Hippocampal formation (tissue), 2 donors: ENCODE measurements around the gene MSLN.
"Not testable (repeated sequence)": the region's sequence is repeated elsewhere in the genome, so short reads cannot be mapped to it uniquely, and the experiment has no call there.

ENCODE experiments used
- DNase-seq, 2 donors: peaks; one replicate each; lab custom pipeline; 2025; lab: John Stamatoyannopoulos, UW

The MSLN gene

DNA sequence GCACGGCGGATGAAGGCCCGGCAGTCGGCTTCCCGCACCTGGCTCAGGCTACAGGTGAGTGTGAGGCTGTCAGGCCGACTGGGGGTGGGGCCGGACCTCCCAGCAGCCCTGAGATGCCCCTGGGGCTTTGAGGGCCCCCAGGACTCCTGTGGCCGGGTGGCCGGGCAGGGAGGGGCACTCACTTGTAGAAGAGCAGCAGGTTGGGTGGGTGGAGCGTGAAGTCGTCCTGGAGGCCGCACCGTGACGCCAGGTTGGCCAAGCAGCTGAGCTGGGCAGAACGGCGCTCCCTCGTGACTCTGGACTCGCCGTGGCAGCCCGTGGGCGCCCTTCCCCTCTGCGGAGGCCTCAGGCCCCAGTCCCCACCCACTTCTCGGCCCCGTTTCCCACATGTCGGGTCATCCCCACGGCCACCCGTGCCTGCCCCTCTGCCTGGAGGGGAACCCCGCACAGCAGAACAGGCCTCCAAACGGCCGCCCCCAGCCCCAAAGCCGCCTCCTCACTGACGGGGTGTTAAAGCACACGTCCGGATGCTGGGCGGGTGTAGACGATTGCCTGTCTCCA is 14.8 kb downstream of the MSLN start:
- no peak for DNase-seq

DNA sequence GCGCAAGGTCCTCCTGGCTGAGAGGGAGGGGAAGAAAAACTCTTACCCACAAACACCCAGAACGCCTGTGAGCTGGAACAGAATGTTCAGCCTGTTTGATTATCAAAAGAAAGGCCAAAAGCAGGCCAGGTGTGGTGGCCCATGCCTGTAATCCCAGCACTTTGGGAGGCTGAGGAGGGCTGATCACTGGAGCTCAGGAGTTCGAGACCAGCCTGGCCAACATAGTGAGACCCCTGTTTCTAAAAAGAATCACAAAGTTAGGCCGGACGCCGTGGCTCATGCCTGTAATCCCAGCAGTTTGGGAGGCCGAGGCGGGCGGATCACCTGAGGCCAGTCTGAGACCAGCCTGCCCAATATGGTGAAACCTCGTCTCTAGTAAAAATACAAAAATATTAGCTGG is 15.8 kb downstream of the MSLN start:
- not testable (repeated sequence) for DNase-seq

DNA sequence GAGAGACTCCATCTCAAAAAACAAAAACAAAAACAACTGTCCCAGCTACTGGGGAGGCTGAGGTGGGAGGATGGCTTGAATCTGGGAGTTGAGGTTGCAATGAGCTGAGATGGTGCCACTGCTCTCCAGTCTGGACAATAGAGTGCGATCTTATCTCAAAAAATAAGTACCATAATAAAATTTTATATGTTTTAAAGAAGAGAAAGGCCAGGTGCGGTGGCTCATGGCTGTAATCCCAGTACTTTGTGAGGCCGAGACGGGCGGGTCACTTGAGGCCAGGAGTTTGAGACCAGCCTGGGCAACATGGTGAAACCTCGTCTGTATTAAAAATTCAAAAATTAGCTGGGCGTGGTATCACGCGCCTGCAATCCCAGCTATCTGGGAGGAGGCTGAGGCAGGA is 16.3 kb downstream of the MSLN start:
- no peak for DNase-seq

DNA sequence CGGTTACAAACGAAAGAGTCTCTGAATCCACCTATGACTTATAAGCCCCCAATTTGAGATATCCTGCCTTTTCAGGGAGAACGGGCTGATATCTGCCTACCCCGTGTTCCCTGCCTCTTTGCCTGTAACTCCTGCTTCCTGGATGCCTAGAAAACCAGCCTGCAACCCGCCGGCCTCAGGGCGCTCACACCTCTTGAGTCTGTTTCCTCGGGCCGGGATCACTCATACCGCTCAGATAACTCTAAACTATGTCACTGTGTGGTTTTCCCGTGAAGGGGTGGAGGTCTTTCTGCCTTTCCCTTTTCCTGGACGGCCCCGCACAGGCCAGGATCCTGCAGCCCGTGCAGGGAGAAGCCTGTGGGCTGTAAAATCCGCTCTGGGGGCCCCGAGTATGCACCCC is 17.3 kb downstream of the MSLN start:
- no peak for DNase-seq

DNA sequence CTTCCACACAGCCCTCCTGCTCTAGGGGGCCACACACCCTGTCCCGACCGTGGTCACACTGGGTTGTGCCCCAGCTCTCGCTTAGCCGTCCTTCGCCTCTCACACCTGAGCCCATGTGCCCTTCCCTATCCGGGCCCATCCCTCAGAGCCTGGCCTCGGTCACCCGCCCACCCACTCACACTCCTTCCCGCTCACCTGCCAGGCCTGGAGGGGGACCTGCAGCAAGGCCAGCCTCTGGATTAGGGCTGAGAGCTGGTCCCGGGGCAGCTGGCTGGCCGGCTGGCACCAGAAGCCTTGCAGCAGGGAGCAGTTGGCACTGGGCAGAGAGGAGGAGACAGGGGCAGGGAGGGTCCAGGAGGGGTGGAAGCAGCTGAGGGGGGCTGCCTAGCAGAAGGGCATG is 17.9 kb downstream of the MSLN start:
- no peak for DNase-seq

DNA sequence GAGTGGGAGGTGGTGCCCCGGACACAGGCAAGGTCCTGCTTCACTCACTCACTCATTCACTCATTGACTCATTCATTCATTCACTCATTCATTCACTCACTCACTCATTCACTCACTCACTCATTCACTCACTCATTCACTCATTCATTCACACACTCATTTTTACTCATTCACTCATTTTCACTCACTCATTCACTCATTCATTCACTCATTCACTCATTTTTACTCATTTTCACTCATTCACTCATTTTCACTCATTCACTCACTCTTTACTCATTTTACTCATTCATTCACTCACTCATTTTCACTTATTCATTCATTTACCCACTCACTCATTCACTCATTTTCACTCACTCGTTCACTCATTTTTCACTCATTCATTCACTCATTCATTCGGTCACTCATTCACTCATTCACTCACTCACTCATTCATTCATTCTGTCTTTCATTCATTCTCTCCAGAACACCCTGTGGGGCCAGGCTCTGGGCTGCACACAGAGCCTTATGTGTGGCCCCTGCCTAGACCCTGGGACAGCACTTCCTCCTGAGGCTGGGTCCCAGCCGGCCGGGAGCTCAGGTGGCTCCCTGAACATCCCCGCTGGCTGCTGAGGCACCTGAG is 18.5 kb downstream of the MSLN start:
- DNase-seq, result no peak

DNA sequence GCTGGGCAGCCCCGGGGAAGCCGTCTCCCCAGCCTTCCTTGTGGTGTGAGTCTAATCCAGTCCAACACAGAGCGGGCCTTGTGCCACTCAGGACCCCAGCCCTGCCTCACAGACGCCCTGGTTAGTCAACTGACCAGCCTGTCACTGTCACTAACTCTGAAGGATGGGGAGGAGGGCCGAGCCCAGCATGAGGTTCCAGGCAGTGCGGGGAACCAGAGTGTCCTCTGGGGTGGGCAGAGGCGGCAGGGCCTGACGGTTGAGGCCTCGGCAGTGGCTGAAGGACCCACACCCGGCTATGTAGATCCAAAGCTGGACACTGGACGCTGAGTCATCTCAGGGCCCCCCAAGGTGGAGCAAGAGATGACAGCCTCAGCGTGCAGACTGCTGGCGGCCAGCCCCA is 19.0 kb downstream of the MSLN start:
- no peak for DNase-seq

DNA sequence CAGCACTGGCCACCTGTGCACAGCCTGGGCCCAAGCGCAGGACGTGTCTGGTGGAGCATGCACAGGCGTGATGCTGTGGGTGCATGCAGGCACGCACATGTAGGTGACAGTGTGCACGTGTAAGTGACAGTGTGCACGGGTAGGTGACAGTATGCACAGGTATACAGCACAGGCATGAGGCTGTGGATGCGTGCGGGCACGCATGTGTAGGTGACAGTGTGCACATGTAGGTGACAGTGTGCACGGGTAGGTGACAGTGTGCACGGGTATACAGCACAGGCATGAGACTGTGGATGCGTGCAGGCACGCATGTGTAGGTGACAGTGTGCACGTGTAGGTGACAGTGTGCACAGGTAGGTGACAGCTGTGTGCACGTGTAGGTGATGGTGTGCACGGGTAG is 19.8 kb downstream of the MSLN start:
- no peak for DNase-seq

DNA sequence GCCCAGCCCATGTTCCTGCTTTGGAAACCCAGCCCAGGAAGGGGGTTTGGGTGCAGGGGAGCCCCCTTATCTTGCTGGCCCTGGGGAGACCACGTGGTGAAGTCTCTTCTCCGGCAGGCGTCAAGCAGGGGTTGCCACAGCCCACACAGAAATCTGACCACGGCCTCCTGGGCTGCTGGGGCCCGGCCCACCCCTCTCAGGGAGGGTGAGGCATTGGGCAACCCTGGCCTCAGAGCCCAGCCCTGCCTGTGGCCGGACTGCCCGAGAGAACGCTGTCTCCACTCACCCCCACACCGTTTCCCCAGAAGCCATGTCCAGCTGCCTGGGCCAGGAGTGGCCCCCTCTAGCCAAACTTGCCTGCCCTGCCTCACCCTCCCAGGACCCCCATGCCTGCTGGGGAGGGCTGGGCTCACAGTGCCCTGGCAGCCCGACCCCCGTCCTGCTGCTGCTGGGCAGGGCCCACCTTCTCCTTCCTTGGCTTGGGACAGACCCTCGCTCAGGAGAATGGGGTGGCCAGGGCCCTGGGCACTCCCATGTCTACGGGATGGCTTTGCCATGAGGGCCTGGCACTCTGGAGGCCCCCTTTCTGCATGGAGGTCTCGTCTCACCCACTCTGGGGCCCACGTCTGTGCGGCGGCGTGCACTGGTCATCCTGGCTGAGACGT is 20.9 kb downstream of the MSLN start:
- DNase-seq, result no peak

DNA sequence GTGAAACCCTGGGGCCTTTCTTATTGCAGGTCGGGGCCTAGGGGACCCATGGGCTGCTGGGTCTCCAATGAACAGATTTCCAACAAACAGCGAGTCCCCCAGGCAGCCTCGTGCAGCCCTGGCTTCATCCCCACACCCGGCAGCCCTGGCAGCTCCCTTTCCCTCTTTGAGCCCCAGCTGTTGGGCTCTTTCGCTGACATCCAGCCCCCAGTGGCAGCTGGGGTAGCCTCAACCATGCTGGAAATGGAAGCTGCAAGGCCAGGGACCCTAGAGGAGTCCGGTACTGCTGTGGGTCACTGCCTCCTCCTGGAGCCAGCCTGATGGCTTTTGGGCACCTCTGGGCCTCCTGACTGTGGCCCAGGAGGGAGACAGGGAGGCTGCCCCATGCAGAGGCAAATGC is 21.7 kb downstream of the MSLN start:
- DNase-seq, result no peak

DNA sequence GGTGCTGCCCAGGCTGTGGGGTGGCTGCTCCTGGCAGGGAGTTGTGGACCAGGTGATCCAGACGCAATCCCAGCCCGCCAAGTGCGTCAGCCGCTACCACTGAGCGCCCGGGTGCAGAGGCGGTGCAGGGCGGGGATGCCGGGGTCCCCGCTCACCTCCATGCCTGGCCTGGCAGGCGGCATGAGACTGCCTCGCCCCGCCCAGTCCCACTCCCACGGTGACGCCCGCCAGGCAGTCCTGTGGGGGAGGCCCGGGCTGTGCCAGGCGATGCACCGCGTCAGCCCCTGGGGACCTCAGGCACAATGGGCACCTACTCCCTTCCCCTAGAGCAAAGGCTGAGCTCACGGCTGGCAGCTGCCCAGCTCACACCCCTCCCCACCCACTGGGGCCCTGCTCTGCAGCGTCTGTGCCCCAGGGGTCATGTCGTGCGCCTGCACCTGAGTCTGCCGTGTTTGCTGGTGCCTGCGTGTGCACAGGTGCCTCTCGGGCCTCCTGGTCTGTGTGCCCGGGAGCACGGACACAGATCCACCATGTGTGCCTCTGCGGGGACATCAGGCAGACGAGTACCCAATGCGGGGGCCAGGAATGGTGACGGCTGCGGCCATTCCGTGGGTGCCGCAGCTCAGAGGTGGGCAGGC is 22.4 kb downstream of the MSLN start:
- DNase-seq, result no peak

DNA sequence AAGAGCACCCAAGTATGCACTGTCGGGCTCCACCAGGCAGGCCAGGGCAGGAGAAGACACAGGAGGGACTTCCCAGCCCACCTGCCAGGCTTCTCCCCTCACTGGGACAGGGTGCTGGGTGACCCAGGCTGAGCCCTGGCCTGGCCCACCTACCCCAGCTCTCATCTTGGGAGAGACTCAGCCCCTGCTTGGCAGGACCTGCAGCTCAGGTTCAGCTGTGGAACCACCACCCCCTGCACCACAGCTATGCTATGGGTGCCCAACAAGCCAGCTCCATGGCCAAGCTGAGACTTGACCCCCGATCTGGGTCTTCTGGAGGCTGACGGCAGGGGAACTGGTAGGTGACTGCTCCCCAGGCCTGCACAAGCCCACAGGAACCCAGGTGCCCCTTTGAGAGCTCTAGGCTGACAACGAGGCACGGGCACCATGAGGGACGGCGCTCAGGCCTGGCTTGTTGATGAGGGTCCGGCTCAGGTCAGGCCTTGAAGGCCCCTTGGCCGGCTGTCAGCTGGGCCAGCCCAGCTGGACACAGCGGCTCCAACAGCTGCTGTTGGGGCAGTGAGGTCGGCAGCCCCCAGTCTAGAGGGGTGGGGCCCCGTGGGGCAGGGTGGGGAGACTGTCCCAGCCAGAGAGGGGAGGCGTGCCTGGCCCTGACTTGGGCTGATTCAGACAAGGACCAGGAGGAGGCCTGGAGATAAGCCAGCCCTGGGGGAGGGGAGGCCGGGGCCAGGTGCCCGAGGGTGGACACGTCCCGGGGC is 23.0 kb downstream of the MSLN start:
- no peak for DNase-seq

DNA sequence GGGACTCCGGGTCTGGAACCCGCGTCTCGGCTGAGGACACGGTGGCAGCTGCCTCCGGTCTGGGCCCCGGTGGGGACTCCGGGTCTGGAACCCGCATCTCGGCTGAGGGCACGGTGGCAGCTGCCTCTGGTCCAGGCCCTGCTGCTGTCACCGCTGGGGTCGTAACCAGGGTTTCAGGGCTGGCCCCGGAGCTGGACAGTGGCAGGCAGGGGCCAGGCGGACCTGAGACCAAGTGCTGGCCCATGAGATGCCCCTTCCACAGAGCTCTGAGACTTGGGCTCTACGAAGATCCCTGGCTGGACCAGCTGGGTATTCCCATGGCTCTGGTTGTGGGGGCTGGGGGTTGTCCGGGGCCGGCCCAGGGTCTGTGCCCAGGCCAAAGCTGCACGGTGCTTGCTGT is 23.9 kb downstream of the MSLN start:
- no peak for DNase-seq

DNA sequence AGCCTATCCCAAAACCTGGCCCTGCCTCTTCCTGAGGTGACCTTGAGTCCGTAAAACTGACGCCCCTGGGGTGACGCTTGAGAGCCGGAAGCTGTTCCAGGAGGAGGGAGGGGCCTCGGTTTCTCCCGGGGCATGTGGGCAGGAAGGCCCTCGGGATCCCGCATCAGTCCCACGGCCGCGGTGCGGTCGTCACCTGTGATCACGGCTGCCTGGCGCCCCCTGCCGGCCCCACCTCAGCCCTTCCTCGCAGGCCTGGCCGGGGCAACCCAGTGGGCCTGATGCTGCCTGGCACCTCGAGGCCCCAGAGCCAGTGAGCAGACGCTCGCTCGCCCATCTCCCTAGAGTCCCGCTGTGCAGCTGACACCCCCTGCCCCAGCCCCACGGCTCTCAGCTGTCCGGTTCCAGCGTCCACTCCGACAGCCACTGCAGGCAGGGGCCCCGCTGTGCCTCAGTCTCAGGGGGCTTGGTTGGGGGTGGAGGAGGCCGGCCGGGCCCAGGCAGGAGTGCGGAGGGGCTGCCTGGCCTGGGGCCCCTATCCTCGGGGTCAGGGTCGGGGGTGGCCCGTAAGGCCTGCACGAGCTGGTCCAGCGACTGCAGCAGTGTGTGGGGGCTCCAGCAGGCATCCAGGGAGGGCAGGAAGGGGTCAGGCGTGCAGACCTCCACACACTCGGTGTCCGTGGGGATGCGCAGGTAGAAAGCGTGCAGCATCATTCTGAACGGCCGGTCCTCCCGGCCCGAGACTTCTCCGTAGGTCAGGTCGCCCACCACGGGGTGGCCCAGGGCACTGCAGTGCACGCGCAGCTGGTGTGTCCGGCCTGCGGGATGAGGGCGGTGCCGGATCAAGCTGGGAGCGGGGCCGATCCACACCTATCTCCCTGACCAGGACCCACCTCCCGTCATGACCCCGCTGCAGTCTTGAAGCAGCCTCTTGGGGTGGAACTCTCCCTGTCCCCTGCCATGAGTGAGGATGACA is 25.3 kb downstream of the MSLN start:
- DNase-seq, result peak in 1 of 2 donors; percentile 25

DNA sequence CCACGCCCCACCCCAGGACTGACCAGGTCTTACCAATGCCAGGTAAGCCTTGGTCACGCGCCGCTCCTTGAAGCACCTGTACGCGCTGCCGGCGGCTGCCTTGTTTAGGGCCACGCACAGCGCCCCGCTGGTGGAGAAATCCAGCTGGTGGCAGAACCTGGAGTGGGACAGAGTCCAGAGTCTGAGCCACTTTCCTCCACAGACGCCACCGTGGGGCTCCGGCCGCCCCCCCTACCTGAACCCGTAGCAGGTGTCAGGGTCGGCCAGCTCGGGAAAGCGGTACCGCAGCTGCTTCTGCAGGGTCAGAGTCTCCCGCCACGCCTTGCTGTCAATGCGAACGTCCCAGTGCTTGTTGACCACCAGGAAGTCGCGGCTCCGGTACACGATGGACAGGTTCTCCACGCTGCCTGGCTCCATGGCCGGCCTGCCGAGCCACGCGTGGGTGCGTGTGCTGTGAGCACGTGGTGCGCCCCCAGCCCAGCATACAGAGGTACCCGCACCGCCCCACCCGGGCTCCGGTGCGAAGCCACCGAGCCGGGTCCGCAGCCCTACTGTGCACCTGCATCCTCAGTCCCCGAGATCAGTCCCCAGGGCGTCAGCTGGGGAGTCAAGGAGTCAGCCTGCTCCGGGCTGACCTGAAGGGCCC is 26.9 kb downstream of the MSLN start:
- DNase-seq, result no peak

DNA sequence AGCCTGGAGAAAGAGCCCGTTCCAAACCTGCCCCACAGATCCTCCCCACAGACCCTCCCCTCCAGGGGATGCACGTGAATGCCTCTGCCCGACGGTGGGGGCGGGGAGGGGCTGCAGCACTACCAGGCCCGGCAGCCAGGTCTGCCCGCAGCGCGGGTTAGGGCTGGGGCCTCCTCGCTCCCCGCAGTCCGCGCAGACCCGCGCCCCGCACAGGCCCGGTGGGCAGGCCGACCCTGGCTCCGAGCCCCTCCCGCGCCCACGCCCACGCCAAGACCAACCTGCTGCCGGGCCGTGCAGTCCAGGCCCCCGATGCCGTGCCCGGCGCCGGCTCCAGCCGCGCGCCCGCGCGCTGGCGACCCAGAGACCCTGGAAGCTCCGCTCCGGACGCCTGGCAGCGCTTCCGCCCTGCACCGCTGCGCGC is 27.5 kb downstream of the MSLN start, which contains the start of gene RPUSD1:
RPUSD1 (minus strand) TSS at position 404 of the 421 bp plus-strand sequence. CDS start 644 bp downstream, outside the sequence.
- no peak for DNase-seq

DNA sequence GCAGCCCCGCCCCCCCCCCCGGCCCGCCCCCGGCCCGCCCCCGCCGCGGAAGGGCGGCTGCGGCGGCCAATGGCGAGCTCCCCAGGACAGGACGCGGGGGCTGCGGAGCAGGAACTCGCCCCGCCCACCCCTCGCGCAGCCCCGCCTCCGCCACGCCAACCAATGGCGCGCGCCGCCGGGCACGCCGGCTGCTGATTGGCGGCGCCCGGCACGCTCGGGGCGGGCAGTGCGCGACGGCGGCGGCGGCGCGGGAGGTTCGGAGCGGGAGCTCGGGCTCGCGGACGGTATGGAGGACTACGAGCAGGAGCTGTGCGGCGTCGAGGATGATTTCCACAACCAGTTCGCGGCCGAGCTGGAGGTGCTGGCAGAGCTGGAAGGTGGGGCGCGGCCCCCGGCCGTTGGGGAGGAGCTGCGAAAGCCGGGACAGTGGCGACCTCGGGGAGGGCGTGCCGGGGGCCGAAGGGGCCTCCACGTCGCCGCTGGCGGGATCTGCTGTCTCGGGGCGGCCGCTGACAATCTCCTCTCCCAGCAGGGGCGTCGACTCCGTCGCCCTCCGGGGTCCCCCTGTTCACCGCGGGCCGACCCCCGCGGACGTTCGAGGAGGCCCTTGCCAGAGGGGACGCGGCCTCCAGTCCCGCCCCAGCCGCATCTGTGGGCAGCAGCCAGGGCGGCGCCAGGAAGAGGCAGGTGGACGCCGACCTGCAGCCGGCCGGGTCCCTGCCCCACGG is 28.0 kb downstream of the MSLN start, which contains the start of gene CHTF18:
CHTF18 (plus strand) TSS at position 222 of the 728 bp plus-strand sequence; CDS start at position 287, 65 bp downstream.
- DNase-seq, result peak; percentile 85 to 88

DNA sequence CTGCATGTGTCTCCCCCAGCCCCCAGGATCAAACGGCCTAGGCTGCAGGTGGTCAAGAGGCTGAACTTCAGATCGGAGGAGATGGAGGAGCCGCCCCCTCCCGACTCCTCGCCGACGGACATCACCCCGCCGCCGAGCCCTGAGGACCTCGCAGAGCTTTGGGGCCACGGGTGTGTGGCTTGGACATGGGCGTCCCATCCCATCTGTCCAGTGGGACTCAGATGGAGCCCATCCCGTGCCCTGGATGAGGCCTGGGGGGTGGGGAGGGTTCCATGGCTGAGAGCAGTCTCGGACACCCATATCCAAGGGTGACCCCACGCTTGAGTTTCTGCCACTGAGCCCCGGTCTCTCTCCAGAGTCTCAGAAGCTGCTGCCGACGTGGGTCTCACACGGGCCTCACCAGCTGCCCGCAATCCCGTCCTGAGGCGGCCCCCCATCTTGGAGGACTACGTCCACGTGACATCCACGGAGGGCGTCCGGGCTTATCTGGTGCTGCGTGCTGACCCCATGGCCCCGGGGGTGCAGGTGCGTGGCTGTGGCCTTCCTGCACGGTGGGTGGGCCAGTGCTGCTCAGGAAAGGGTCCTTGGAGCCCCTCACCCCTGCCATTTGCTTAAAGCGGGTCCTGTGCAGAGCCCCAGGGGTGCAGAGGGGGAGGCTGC is 28.8 kb downstream of the MSLN start:
- DNase-seq, result no peak

DNA sequence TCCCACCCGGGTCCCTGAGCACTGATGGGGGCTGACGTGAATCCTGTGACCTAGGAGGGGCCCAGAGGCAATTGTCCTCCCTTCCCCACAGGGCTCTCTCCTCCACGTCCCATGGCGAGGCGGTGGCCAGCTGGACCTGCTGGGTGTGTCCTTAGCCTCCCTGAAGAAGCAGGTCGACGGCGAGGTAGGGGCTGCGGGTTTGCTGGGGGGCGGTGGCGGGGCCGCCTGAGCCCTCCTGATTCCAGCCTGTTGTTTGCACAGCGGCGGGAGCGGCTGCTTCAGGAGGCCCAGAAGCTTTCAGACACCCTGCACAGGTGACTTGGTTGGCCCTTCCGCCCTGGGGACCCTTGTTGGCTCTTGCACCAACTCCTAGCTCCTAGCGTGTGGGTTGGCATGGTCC is 29.6 kb downstream of the MSLN start:
- no peak for DNase-seq
